ENCODE results near the gene HNRNPLL.
"Not testable (repeated sequence)": the region's sequence is repeated elsewhere in the genome, so short reads cannot be mapped to it uniquely, and the experiment has no call there.

HNRNPLL gene

GRCh38 chr2:38619458-38620164 is 16.9 kb upstream of the HNRNPLL start:
- no peak for DNase-seq (ENCODE audit: low read depth)

- no peak for DNase-seq (ENCODE audit: low read depth)
Observed at GRCh38 chr2:38617301-38617700, 14.6 kb upstream of the HNRNPLL start.

GRCh38 chr2:38615237-38615636 is 12.5 kb upstream of the HNRNPLL start:
- no peak for DNase-seq (ENCODE audit: low read depth)

- no peak for DNase-seq (ENCODE audit: low read depth)
Observed at GRCh38 chr2:38613849-38614213, 11.1 kb upstream of the HNRNPLL start.

- no peak for DNase-seq (ENCODE audit: low read depth)
Observed at GRCh38 chr2:38613126-38613848, 10.6 kb upstream of the HNRNPLL start.

GRCh38 chr2:38610851-38611801 is 8.4 kb upstream of the HNRNPLL start:
- peak; percentile 12 for DNase-seq (ENCODE audit: low read depth)

- not testable (repeated sequence) for DNase-seq (ENCODE audit: low read depth)
Observed at GRCh38 chr2:38609246-38609645, 6.5 kb upstream of the HNRNPLL start.

GRCh38 chr2:38608755-38609154 is 6.0 kb upstream of the HNRNPLL start:
- no peak for DNase-seq (ENCODE audit: low read depth)

- no peak for DNase-seq (ENCODE audit: low read depth)
Observed at GRCh38 chr2:38605298-38605830, 2.6 kb upstream of the HNRNPLL start.

- DNase-seq (ENCODE audit: low read depth), result peak; percentile 78
Observed at GRCh38 chr2:38603402-38604290, 918 bp upstream of the HNRNPLL start.

GRCh38 chr2:38602136-38602731 is 494 bp downstream of the HNRNPLL start:
- DNase-seq (ENCODE audit: low read depth), result peak; percentile 14

GRCh38 chr2:38601463-38602135 is 1.1 kb downstream of the HNRNPLL start:
- no peak for DNase-seq (ENCODE audit: low read depth)

GRCh38 chr2:38600921-38601455 is 1.7 kb downstream of the HNRNPLL start:
- no peak for DNase-seq (ENCODE audit: low read depth)

GRCh38 chr2:38600242-38600891 is 2.4 kb downstream of the HNRNPLL start:
- no peak for DNase-seq (ENCODE audit: low read depth)

GRCh38 chr2:38599706-38600105 is 3.0 kb downstream of the HNRNPLL start:
- no peak for DNase-seq (ENCODE audit: low read depth)

GRCh38 chr2:38598991-38599295 is 3.8 kb downstream of the HNRNPLL start:
- DNase-seq (ENCODE audit: low read depth), result no peak

GRCh38 chr2:38598200-38598990 is 4.3 kb downstream of the HNRNPLL start:
- no peak for DNase-seq (ENCODE audit: low read depth)

GRCh38 chr2:38597115-38597514 is 5.6 kb downstream of the HNRNPLL start:
- DNase-seq (ENCODE audit: low read depth), result no peak

GRCh38 chr2:38596229-38596628 is 6.5 kb downstream of the HNRNPLL start:
- DNase-seq (ENCODE audit: low read depth), result no peak
